GM06990 (cell line): ENCODE results near the gene ONECUT3.

Experiments used
- DNase-seq: peaks from one replicate; pipeline ENCODE4 v3.0.0-alpha.2; 2011; ENCODE audit not compliant: insufficient read length; ENCODE audit errors: extremely low read depth
- H3K27me3 ChIP-seq: replicated peaks from 2 replicates; pipeline ENCODE4 v1.6.0; 2011; ENCODE audit warnings: low read length; ENCODE audit not compliant: control insufficient read depth, insufficient read depth
- H3K36me3 ChIP-seq: 2 replicates; pipeline ENCODE4 v1.5.1; 2011; ENCODE audit warnings: low read length; ENCODE audit not compliant: control insufficient read depth, insufficient read depth
- H3K4me3 ChIP-seq: replicated peaks from 2 replicates; pipeline ENCODE4 v1.5.1; 2011; ENCODE audit warnings: low read depth, mild to moderate bottlenecking, control low read depth, low read length
- TF ChIP-seq, protein P1 (sequence below): IDR thresholded peaks from 2 replicates; pipeline ENCODE4 v1.5.1; 2011; ENCODE audit warnings: low read length, control low read depth, mild to moderate bottlenecking, inconsistent platforms; ENCODE audit not compliant: insufficient read depth, poor library complexity, severe bottlenecking

The ONECUT3 gene

DNA sequence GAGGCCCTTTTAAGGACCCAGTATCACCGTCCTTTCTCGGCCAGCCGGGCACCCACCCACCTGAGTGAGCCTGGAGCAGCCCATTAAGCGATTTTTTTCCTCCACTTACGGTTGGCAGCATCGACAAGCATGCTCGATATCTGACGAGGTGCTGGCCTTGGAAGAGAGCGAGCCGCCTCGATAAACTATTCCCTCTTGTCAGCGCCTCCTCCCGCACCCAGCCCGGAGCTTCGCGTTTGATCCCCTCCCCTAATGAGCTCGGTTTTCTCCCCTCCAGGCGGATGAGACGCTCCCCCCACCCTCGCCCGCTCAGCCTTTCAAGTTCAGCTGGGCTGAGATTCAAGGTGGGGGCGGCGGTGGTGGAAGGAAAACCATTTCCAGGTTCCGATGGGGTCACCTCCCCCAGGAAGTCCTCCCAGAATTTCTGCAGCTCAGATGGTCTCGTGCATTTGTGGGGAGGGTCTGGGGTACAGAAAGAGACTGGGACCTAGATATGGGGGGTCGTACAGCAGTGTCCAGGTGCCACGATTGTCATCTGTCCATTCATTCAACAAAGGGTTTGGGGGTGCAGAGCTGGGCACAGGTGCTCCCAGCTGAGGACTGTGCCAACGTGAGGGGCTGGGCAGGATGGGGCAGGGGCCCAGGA lies 18.9 kb upstream of the ONECUT3 start:
- Histone ChIP-seq H3K36me3 (no peaks in the 10 kb centered on the region), H3K4me3 (no peak overlapping the region), H3K27me3 (no peaks in the 10 kb centered on the region; the same call in 1 of the 2 replicates)
- no peak for DNase-seq
- TF ChIP-seq, protein P1, sequence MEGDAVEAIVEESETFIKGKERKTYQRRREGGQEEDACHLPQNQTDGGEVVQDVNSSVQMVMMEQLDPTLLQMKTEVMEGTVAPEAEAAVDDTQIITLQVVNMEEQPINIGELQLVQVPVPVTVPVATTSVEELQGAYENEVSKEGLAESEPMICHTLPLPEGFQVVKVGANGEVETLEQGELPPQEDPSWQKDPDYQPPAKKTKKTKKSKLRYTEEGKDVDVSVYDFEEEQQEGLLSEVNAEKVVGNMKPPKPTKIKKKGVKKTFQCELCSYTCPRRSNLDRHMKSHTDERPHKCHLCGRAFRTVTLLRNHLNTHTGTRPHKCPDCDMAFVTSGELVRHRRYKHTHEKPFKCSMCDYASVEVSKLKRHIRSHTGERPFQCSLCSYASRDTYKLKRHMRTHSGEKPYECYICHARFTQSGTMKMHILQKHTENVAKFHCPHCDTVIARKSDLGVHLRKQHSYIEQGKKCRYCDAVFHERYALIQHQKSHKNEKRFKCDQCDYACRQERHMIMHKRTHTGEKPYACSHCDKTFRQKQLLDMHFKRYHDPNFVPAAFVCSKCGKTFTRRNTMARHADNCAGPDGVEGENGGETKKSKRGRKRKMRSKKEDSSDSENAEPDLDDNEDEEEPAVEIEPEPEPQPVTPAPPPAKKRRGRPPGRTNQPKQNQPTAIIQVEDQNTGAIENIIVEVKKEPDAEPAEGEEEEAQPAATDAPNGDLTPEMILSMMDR = no peak

DNA sequence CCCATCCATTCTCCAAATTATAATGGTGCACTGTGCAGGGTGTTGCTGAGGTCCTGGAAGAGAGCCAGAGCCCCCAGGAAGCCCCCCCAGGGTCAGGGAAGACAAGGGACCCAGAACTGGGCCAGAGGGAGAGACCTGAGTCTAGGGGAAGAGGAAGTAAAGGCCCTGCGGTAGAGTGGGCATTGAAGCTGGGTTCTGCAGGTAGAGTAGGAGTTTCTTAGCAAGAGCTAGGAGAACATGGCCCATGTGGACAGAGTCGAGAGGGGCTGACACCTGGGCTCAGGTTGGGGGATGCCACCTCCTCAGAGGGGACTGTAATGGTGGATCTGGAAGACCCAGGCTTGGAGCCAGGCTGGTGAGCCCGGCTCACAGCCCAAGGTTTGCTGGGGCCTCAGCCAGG lies 17.0 kb upstream of the ONECUT3 start:
- DNase-seq = no peak
- no peaks in the 10 kb centered on the region for H3K36me3 ChIP-seq
- TF ChIP-seq, protein P1 = no peak
- no peaks in the 10 kb centered on the region; the same call in 1 of the 2 replicates for H3K27me3 ChIP-seq
- H3K4me3 ChIP-seq = no peak overlapping the region

DNA sequence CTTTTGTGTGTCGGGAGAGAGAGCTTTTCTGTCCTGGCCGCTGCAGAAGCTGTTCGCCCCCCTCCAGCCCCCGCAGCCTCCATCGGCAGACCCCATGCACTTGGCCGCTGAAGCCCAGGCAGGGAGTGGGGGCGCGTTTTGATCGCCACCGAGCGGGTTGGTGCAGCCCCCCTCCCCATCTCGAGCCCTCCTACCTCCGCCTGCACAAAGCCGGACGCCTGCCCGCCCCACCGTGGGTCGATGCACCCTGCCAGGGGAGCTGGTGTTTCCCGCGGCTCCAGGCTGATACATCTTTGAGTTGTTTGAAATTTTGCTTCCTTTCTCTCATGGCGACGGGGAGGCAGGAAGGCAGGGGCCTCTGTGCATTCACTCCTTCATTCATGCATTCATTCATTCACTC lies 16.4 kb upstream of the ONECUT3 start:
- TF ChIP-seq, protein P1 = no peak
- DNase-seq = no peak
- Histone ChIP-seq H3K36me3 (no peaks in the 10 kb centered on the region), H3K27me3 (no peaks in the 10 kb centered on the region; the same call in 1 of the 2 replicates), H3K4me3 (no peak overlapping the region)

DNA sequence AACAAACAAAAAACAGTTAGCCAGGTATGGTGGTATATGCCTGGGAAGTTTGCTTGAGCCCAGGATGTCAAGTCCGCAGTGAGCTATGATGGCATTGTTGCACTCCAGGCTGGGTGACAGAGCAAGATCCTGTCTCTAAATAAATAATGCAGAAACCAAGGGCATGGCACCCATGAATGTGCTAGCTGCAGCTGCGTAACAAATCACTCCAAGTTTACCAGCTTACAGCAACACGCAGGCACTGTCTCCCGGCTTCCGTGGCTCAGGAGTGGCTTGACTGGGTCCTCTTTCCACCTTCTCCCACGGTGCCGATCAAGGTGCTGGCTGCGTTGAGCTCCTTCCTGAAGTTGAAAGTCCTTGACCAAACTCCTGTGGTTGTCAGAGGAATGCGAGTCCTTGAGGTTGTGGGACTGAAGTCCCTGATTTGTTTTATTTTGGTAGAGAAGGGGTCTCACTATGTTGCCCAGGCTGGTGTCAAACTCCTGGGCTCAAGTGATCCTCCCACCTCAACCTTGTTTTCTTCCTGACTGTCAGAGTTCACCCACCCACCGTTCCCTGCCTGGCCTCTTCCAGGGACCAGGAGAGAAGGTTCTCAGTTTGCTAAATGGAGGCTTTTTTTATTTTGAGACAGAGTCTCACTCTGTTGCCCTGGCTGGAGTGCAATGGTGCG lies 13.2 kb upstream of the ONECUT3 start:
- H3K36me3 ChIP-seq = no peaks in the 10 kb centered on the region
- no peak for DNase-seq
- H3K4me3 ChIP-seq = no peak overlapping the region
- TF ChIP-seq, protein P1 = no peak
- no peaks in the 10 kb centered on the region; the same call in 1 of the 2 replicates for H3K27me3 ChIP-seq

DNA sequence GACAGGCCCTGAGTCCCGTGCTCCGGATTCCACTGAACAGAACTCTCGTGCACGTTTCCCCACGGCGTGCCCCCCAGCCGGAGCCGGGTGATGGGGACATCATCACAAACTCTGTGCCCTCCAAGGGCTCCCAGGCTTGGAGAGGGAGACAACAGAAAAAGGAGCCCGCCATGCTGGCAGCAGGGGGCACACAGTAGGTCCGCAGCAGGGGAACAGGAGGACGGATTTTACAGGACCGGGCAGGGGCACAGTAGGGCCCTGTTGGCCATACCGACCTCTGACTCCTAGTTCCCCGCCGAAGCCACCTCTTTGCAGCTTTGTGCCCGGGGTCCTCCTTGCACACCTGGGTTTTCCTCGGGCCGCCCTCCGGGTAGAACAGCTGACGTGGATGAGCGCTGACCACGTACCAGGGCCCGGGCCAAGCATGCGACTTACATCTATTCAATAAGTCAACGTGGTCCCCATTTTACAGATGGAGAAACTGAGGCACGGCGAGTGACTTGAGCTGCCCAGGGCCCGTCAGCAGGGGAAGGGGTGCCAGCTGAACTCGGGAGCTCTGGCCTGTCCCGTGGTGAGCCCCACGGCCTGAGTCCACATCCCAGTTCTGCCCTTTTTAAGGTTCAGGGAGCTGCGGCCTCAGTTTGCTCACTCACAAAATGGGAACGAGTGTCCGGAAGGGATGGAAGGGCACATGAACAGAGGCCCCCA lies 10.2 kb upstream of the ONECUT3 start:
- no peak overlapping the region for H3K4me3 ChIP-seq
- H3K27me3 ChIP-seq = no peaks in the 10 kb centered on the region; the same call in none of the 2 replicates
- TF ChIP-seq, protein P1 = no peak
- no peaks in the 10 kb centered on the region for H3K36me3 ChIP-seq
- DNase-seq = no peak
